Fibroblast of the aortic adventitia (primary cell): Measurements from ENCODE around the gene PHOSPHO2. TPM values are rescaled to one million over a fixed set of nuclear protein-coding genes. Genes with fewer than 3 reads are reported as not detected.
"Not testable (repeated sequence)": the region's sequence is repeated elsewhere in the genome, so short reads cannot be mapped to it uniquely, and the experiment has no call there.

ENCODE experiments used
- DNase-seq: peaks from one replicate; pipeline ENCODE4 v3.0.0-alpha.2; 2010; ENCODE audit warnings: low read depth
- H3K4me3 ChIP-seq: 2 replicates; pipeline ENCODE4 v1.5.1; 2011; ENCODE audit warnings: low read depth, mild to moderate bottlenecking, control low read depth, low read length, moderate library complexity
- CTCF ChIP-seq: IDR thresholded peaks from 2 replicates; pipeline ENCODE4 v1.5.1; 2011; ENCODE audit warnings: mild to moderate bottlenecking, low read length, control low read depth, inconsistent platforms; ENCODE audit not compliant: insufficient read depth
- total RNA-seq: library from RNA; depleted of rRNA; stranded (reverse); fragments of >200 nt; gene quantifications from 2 replicates; pipeline ENCODE4 v1.2.3, GENCODE V29; 2012; ENCODE audit warnings: low replicate concordance

Gene PHOSPHO2
- total RNA-seq, 1 donor, result 5.2 TPM

GRCh38 chr2:169692718-169693117 lies 1.6 kb upstream of the PHOSPHO2 start:
- no peak for TF ChIP-seq CTCF
- DNase-seq, result no peak
- no peak overlapping the region for H3K4me3 ChIP-seq

GRCh38 chr2:169693360-169693759 lies 909 bp upstream of the PHOSPHO2 start:
- DNase-seq, result no peak
- H3K4me3 ChIP-seq, result no peak overlapping the region
- TF ChIP-seq CTCF, result no peak

- DNase-seq, result no peak
- no peak for TF ChIP-seq CTCF
- peak overlapping the region; percentile 94 for H3K4me3 ChIP-seq
These were observed 608 bp downstream of the PHOSPHO2 start for GRCh38 chr2:169694894-169695260.

GRCh38 chr2:169696381-169696780 lies 2.1 kb downstream of the PHOSPHO2 start:
- TF ChIP-seq CTCF, result no peak
- DNase-seq, result no peak
- H3K4me3 ChIP-seq, result no peak overlapping the region

- DNase-seq, H3K4me3 ChIP-seq: not testable (repeated sequence)
These were observed 4.9 kb downstream of the PHOSPHO2 start for GRCh38 chr2:169699173-169699572.

- no peak overlapping the region for H3K4me3 ChIP-seq
- no peak for TF ChIP-seq CTCF
- DNase-seq, result peak; percentile 16
These were observed 8.7 kb downstream of the PHOSPHO2 start for GRCh38 chr2:169702996-169703395.

GRCh38 chr2:169704160-169704708 lies 10.0 kb downstream of the PHOSPHO2 start:
- no peak overlapping the region for H3K4me3 ChIP-seq
- no peak for TF ChIP-seq CTCF
- peak; percentile 42 for DNase-seq

GRCh38 chr2:169705927-169706326 lies 11.7 kb downstream of the PHOSPHO2 start:
- H3K4me3 ChIP-seq, result no peak overlapping the region
- TF ChIP-seq CTCF, result no peak
- peak; percentile 88 for DNase-seq
